ENCODE measurements around the gene FAM184A.

- TF ChIP-seq CTCF (IDR thresholded peaks at IDR 0.05) = no peak
- no peak for TF ChIP-seq POLR2A (IDR thresholded peaks at IDR 0.05)
Measured at GRCh38 chr6:119065955-119066354, 12.5 kb downstream of the FAM184A start.

Measured in breast epithelium (tissue), 3 donors.